HEK293T (cell line): ENCODE results near the gene RHOJ.

Source experiments
- ARNT ChIP-seq: fragments of 450-650 bp; IDR thresholded peaks from 2 replicates; pipeline ENCODE4 v1.6.1; 2017; ENCODE audit warnings: mild to moderate bottlenecking
- BHLHE40 ChIP-seq: fragments of 450-650 bp; IDR thresholded peaks from 2 replicates; pipeline ENCODE4 v1.6.1; 2016; ENCODE audit warnings: mild to moderate bottlenecking, moderate library complexity, borderline replicate concordance
- CTBP1 ChIP-seq: fragments of 450-650 bp; IDR thresholded peaks from 2 replicates; pipeline ENCODE4 v1.6.1; 2016; ENCODE audit warnings: borderline replicate concordance
- ELF4 ChIP-seq: fragments of 450-650 bp; IDR thresholded peaks from 2 replicates; pipeline ENCODE4 v1.6.1; 2017; ENCODE audit warnings: antibody characterized with exemption
- FOXA1 ChIP-seq: fragments of 450-650 bp; IDR thresholded peaks from 2 replicates; pipeline ENCODE4 v1.6.1; 2016; ENCODE audit warnings: mild to moderate bottlenecking
- FOXK2 ChIP-seq: fragments of 450-650 bp; IDR thresholded peaks from 2 replicates; pipeline ENCODE4 v1.6.1; 2016; ENCODE audit warnings: mild to moderate bottlenecking
- FOXM1 ChIP-seq: fragments of 450-650 bp; IDR thresholded peaks from 2 replicates; pipeline ENCODE4 v1.6.1; 2017; ENCODE audit warnings: mild to moderate bottlenecking, borderline replicate concordance
- HDGF ChIP-seq: fragments of 450-650 bp; IDR thresholded peaks from 2 replicates; pipeline ENCODE4 v1.6.1; 2017; ENCODE audit warnings: antibody characterized with exemption, borderline replicate concordance
- L3MBTL2 ChIP-seq: fragments of 450-650 bp; conservative IDR thresholded peaks from 2 replicates; pipeline ENCODE4 v1.6.1; 2016; ENCODE audit warnings: mild to moderate bottlenecking
- LEF1 ChIP-seq: fragments of 450-650 bp; IDR thresholded peaks from 2 replicates; pipeline ENCODE4 v1.6.1; 2017; ENCODE audit warnings: mild to moderate bottlenecking, borderline replicate concordance
- NFRKB ChIP-seq: fragments of 450-650 bp; IDR thresholded peaks from 2 replicates; pipeline ENCODE4 v1.6.1; 2016; ENCODE audit warnings: mild to moderate bottlenecking, moderate library complexity
- SP1 ChIP-seq: fragments of 450-650 bp; IDR thresholded peaks from 2 replicates; pipeline ENCODE4 v1.6.1; 2017
- SUZ12 ChIP-seq: fragments of 450-650 bp; IDR thresholded peaks from 2 replicates; pipeline ENCODE4 v1.6.1; 2016; ENCODE audit warnings: mild to moderate bottlenecking
- ZNF384 ChIP-seq: fragments of 450-650 bp; IDR thresholded peaks from 2 replicates; pipeline ENCODE4 v1.6.1; 2016

DNA sequence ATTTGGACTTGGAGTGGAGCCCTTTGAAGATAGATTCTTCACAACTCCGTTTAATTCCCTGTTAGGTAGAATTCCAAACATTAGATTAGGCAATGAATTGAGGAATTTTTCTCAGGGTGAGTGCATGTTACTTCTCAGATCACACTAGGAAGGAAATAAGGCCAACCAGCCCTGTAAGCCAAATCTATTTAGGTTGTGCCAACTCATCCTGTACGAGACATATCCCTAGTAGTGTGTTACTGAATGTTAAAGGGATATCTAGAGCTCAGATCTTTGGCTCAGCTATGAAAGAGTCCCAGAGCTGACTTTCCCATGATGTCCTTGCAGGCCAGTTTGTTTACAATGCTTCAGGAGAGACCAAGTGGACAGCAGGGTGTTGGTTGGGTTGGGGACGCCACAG lies 68.9 kb downstream of the RHOJ start:
- TF ChIP-seq NFRKB (no peak), ZNF384 (no peak), FOXA1 (no peak), ELF4 (no peak), FOXK2 (no peak), FOXM1 (no peak), CTBP1 (no peak), ARNT (no peak), SUZ12 (no peak), L3MBTL2 (no peak), LEF1 (no peak), BHLHE40 (no peak), SP1 (no peak), HDGF (no peak)
